Measurements from ENCODE around the gene TUBA1C. TPM values are rescaled to one million over a fixed set of nuclear protein-coding genes. Genes with fewer than 3 reads are reported as not detected.

TUBA1C gene
- total and polyA plus RNA-seq, 2 of the 8 experiments (the other 6 are each of a cell fraction or from before 2014, with no cell fraction given): 504 to 3,101 TPM

DNA sequence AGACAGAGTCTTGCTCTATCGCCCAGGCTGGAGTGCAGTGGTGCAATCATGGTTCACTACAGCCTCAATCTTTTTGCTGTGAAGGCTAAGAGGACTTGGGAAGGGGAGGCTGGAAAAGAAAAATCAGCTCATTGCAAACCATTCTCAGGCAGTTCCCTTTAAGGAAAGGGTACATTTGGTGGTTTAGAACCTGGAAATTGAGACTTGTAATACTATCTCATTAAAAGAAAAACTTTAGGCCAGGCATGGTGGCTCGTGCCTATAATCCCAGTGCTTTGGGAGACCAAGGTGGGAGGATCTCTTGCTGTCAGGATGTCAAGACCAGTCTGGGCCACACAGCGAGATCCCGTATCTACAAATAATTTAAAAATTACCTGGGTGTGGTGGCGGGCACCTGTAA lies 21.3 kb upstream of the TUBA1C start:
- Histone ChIP-seq H2BK15ac (ENCODE audit: low read length) (no peak overlapping the region), H4K8ac (ENCODE audit: extremely low read depth, insufficient read depth, low read length) (no peak overlapping the region), H3K36me3 (ENCODE audit: control insufficient read depth in 2 of 4, insufficient read depth in 4 of 4, low read length in 3 of 4) (no peaks in the 10 kb centered on the region), H3K14ac (ENCODE audit: insufficient read length) (no peak overlapping the region), H3K18ac (ENCODE audit: extremely low read depth, low read length) (no peak overlapping the region), H2AK5ac (ENCODE audit: low read depth, low read length) (no peak overlapping the region), H2BK12ac (ENCODE audit: low read depth, low read length) (no peak overlapping the region), H3K27ac (ENCODE audit: low read depth, low read length) (no peak overlapping the region), H3K79me2 (ENCODE audit: control insufficient read depth in 1 of 2, insufficient read depth in 2 of 2, low read length in 2 of 2) (no peaks in the 10 kb centered on the region), H2BK5ac (ENCODE audit: low read depth, low read length) (no peak overlapping the region), H3K56ac (replicated peaks; ENCODE audit: insufficient read length, low read depth, low read length) (no peak overlapping the region), H3K4me2 (ENCODE audit: insufficient read depth in 1 of 2, low read depth in 2 of 2, low read length in 2 of 2) (no peak overlapping the region), H3K9me3 (ENCODE audit: insufficient read depth in 2 of 2, low read depth in 1 of 2, low read length in 1 of 2) (no peaks in the 10 kb centered on the region), H2BK20ac (ENCODE audit: low read length) (no peak overlapping the region), H4K5ac (ENCODE audit: insufficient read length, low read depth, low read length) (no peak overlapping the region), H2BK120ac (replicated peaks; ENCODE audit: low read depth, low read length) (no peak overlapping the region), H3K23ac (ENCODE audit: insufficient read length) (no peak overlapping the region), H3K79me1 (ENCODE audit: low read depth, low read length) (no peaks in the 10 kb centered on the region), H3K27me3 (replicated peaks in 1 of 4; ENCODE audit: control insufficient read depth in 3 of 4, extremely low read depth in 1 of 4, insufficient read depth in 3 of 4, low read length in 3 of 4) (no peaks in the 10 kb centered on the region), H4K20me1 (replicated peaks in 1 of 2; ENCODE audit: control insufficient read depth in 1 of 2, insufficient read depth in 2 of 2, low read length in 2 of 2) (no peaks in the 10 kb centered on the region), H4K91ac (replicated peaks; ENCODE audit: insufficient read length, low read length) (no peak overlapping the region), H3K4ac (replicated peaks; ENCODE audit: insufficient read length, low read depth, low read length) (no peak overlapping the region), H2AFZ (ENCODE audit: low read length) (no peak overlapping the region), H3K4me1 (replicated peaks in 1 of 4; ENCODE audit: control insufficient read depth in 3 of 4, insufficient read depth in 4 of 4, low read length in 3 of 4) (no peaks in the 10 kb centered on the region), H3K9ac (replicated peaks in 1 of 4; ENCODE audit: extremely low read depth in 1 of 4, low read depth in 3 of 4, low read length in 3 of 4) (no peak overlapping the region), H3K23me2 (ENCODE audit: low read depth, low read length) (no peaks in the 10 kb centered on the region; the same call in 1 of the 2 replicates), H3K4me3 (ENCODE audit: extremely low read depth in 1 of 4, insufficient read depth in 2 of 4, low read depth in 3 of 4, low read length in 4 of 4) (no peak overlapping the region)
- WGBS, 2 experiments (ENCODE audit: extremely low coverage in 1 of 2, insufficient coverage in 1 of 2, insufficient read length in 1 of 2, insufficient replicate concordance in 2 of 2, low coverage in 1 of 2, low lambda C conversion rate in 2 of 2, missing lambda C conversion rate in 1 of 2): 100% methylated on average over 5 of the region's 5 CpGs; no CpG with 5 or more reads in 1 of the 2 experiments
- CTCF ChIA-PET (ENCODE audit: partially characterized antibody): interaction anchor here (0.6 to 1.5 kb wide), 7 partner anchors 10 to 366 kb away, joined by 3 to 4 read pairs (median 3); partner anchors contain the start of gene PRPH
- TF ChIP-seq JUND (IDR thresholded peaks at IDR 0.05; ENCODE audit: low read length) (no peak), RXRA (IDR thresholded peaks at IDR 0.05; ENCODE audit: insufficient read depth, low read depth, low read length) (no peak), BCL11A (IDR thresholded peaks at IDR 0.05; ENCODE audit: low read depth in 2 of 2, low read length in 2 of 2) (no peak), KDM4A (IDR thresholded peaks at IDR 0.05; ENCODE audit: low read depth, low read length, severe bottlenecking) (no peak), KDM1A (IDR thresholded peaks at IDR 0.05; ENCODE audit: borderline replicate concordance, low read length) (no peak), RAD21 (IDR thresholded peaks at IDR 0.05 in 1 of 2, conservative IDR thresholded peaks at IDR 0.05 in 1 of 2; ENCODE audit: low read depth in 2 of 2, low read length in 2 of 2) (no peak), SIRT6 (IDR thresholded peaks at IDR 0.05; ENCODE audit: low read length) (no peak), POLR2AphosphoS5 (IDR thresholded peaks at IDR 0.05; ENCODE audit: low read depth, low read length) (no peak), POU5F1 (IDR thresholded peaks at IDR 0.05; ENCODE audit: low read depth, low read length) (no peak), SIN3A (conservative IDR thresholded peaks at IDR 0.05 in 1 of 2, IDR thresholded peaks at IDR 0.05 in 1 of 2; ENCODE audit: low read depth in 1 of 2, low read length in 2 of 2) (no peak)
- FAIRE-seq (no peak), DNase-seq (ENCODE audit: low read depth in 1 of 2, low spot score in 2 of 2) (no peak)
- POLR2A ChIA-PET (ENCODE audit: partially characterized antibody): interaction anchor here (0.6 to 6.4 kb wide), 7 partner anchors 11 to 248 kb away, joined by 3 to 27 read pairs (median 3); partner anchors contain the start of genes TUBA1B and TUBA1C

Measured in H1 (cell line).